Measurements from ENCODE around the gene GOLGA6D.
"Not testable (repeated sequence)": the region's sequence is repeated elsewhere in the genome, so short reads cannot be mapped to it uniquely, and the experiment has no call there.

Gene GOLGA6D, protein sequence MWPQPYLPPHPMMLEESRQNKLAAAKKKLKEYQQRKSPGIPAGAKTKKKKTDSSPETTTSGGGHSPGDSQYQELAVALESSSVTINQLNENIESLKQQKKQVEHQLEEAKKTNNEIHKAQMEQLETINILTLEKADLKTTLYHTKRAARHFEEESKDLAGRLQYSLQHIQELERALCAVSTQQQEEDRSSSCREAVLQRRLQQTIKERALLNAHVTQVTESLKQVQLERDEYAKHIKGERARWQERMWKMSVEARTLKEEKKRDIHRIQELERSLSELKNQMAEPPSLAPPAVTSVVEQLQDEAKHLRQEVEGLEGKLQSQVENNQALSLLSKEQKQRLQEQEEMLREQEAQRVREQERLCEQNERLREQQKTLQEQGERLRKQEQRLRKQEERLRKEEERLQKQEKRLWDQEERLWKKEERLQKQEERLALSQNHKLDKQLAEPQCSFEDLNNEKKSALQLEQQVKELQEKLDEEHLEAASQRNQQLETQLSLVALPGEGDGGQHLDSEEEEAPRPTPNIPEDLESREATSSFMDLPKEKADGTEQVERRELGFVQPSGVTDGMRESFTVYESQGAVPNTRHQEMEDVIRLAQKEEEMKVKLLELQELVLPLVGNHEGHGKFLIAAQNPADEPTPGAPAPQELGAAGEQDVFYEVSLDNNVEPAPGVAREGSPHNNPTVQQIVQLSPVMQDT

DNA sequence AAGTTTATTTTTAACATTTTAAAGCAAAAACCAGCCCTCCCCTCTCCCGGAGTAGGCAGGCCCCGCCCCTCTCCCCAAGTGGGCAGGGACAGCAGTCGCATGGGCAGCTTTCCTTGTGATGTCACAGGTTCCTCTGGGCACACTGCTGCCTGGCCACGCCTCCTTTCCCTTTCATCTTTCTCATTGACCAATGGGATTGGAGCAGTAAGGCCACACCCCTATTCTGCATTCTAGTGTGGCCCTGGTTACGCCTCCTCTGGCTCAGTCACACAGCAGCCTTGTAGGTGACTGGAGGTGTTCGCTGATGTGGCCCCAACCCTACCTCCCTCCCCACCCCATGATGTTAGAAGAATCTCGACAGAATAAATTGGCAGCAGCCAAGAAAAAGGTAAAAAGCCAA, at the start of gene GOLGA6D:
GOLGA6D (plus strand) TSS at position 264 of the 400 bp plus-strand sequence; CDS start at position 305, 41 bp downstream.
- H3K9me3 Mint-ChIP-seq, H3K4me1 Mint-ChIP-seq, H3K27me3 Mint-ChIP-seq, H3K27ac Mint-ChIP-seq, ATAC-seq, H3K36me3 Mint-ChIP-seq, H3K4me3 Mint-ChIP-seq: not testable (repeated sequence)

DNA sequence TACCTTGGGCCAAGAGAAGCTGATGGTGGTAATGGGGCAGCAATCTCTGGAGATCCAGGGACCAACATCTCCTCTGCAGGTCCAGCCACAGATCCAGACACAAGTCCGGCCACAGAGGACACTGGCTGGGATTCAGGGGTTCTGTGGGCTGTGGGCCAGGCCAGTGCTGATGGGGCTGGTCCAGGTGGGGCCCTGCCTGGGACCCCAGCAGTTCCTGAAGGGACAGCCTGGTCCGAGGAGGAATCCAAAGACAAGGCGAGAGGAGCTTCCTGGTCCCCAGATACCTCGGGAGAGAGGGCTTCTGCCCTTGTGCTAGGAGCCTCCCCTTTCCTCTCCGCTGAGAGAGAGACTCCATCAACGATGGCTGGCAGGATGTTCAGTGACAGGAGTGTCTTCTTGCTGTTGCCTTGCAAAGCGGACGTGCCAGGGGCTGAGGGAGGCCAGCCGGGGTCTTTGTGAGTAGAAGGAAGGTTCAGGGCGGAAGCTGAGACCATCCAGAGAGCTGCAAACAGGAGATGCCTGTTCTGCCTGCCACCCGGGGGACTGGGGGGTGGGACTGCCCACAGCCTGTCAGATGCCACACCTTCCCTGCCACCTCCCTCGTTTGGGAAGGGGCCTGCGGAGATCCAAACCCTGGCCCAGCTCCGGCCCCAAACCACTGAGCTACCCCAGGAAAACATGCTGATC, 49.0 kb upstream of the GOLGA6D start:
- Mint-ChIP-seq H3K4me1 (no peaks in the 10 kb centered on the region), H3K36me3 (no peaks in the 10 kb centered on the region), H3K27ac (no peak overlapping the region), H3K27me3 (peaks cover 76% of the 10 kb centered on the region), H3K9me3 (no peaks in the 10 kb centered on the region), H3K4me3 (no peak overlapping the region)
- ATAC-seq, result no peak

DNA sequence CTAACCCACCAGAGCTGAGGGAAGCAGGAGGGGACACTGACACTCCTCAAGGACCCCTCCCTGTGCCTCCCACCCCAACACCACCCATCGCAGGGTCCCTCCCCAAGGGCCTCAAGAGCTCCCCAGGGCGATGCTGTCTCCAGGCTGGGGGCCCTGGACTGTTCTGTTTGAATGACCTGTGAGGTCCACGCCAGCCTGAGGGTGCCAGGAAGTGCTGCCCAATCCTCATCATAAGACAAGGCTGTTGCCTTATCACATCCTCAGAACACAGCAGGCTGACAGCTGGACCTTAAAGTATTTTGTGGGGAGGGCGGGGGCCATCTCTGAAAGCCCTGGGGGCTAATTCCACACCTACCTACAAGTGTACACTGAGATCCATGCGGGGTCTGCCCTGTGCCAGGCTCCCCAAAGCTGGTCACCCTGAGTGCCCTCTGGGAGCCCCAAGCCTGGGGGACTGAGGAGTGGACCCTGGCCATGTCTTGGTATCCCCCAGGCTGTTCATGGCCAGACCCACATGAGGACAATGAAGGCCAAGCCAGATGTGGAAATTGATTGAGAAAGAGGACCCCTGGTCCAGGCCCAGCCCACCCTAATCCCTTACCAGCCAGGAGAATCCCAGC, 48.3 kb upstream of the GOLGA6D start:
- no peak for ATAC-seq
- Mint-ChIP-seq H3K9me3 (no peaks in the 10 kb centered on the region), H3K4me1 (no peaks in the 10 kb centered on the region), H3K27ac (no peak overlapping the region), H3K4me3 (no peak overlapping the region), H3K36me3 (no peaks in the 10 kb centered on the region), H3K27me3 (peaks cover 79% of the 10 kb centered on the region)

DNA sequence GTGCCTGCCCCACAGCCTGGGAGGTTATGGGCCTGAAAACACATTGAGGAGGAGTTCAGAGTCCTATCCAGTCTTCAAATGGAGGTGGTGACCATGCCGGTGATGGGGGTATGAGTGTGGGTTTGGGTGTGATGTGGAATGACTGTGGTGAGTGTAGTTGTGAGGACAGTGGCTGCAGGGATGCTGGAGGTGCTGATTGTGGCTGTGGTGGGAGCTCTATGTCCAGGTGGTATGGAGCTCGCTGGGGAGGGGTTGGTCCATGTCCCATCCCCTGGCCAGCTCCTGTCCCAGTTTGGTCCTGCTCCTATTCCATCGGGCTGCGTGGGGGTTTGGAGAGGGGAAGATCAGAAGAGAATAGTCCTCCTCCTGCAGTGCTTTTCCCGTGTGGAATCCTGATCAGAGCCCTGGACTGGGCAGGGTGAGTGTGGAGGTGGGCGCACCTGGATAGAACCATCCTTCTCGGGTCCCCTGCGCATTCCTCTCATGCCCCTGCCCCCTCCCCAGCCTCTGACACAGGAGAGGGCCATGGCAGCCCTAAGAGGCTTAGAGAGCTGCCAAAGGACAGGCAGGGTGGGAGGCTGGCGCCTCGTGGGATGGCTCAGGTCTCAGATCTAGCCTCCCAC, 47.5 kb upstream of the GOLGA6D start:
- H3K27ac Mint-ChIP-seq, result no peak overlapping the region
- H3K4me3 Mint-ChIP-seq, result no peak overlapping the region
- H3K27me3 Mint-ChIP-seq, result peaks cover 78% of the 10 kb centered on the region
- no peak for ATAC-seq
- no peaks in the 10 kb centered on the region for H3K4me1 Mint-ChIP-seq
- H3K36me3 Mint-ChIP-seq, result no peaks in the 10 kb centered on the region
- no peaks in the 10 kb centered on the region for H3K9me3 Mint-ChIP-seq

DNA sequence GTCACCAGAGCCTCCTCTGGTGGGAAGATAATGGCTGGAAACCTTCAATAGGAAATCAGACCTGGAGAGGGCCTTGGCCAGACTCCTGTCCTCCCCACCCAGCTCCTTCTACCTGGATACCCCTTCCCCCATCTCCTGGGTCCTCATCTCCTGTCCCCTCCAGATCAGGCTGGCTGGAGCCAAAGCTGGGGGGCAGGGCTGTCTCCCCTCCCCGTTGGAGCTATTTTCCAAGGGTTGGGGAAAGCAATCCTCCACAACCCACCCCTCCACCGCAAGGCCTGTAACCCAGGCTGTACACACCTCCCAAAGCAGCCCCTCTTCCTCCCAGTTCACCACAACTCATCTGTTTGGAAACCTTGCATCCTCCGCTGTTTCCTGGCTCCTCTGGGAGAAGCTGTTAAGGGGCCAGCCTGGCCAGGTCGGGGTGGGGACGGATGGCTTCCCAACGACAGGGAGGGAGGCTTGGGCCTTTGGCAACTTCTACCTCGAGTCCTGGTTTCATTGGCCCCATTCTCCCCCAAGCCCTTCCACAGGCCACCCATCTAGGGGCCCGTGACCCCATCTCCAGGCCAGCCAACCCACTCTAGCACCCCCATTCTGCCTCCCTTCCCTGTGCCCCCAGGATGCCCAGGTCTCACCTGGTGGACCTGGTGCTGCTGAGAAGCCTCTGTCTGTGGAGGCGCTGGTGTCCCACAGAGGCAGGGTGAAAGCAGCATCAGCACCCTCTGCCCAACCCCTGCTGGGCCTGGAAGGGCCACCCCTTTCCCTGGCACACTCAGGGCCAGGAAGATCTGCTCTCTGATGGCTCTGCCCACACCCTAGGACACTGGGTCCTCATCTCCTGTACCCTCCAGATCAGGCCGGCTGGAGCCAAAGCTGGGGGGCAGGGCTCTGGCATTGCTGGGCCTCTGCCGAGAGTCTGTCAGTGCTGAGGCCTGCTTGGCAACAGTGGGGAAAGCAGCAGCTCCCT, 46.6 kb upstream of the GOLGA6D start:
- no peaks in the 10 kb centered on the region for H3K36me3 Mint-ChIP-seq
- no peak overlapping the region for H3K27ac Mint-ChIP-seq
- H3K27me3 Mint-ChIP-seq, result peaks cover 74% of the 10 kb centered on the region
- no peaks in the 10 kb centered on the region for H3K9me3 Mint-ChIP-seq
- no peak overlapping the region for H3K4me3 Mint-ChIP-seq
- no peaks in the 10 kb centered on the region for H3K4me1 Mint-ChIP-seq
- ATAC-seq, result no peak

DNA sequence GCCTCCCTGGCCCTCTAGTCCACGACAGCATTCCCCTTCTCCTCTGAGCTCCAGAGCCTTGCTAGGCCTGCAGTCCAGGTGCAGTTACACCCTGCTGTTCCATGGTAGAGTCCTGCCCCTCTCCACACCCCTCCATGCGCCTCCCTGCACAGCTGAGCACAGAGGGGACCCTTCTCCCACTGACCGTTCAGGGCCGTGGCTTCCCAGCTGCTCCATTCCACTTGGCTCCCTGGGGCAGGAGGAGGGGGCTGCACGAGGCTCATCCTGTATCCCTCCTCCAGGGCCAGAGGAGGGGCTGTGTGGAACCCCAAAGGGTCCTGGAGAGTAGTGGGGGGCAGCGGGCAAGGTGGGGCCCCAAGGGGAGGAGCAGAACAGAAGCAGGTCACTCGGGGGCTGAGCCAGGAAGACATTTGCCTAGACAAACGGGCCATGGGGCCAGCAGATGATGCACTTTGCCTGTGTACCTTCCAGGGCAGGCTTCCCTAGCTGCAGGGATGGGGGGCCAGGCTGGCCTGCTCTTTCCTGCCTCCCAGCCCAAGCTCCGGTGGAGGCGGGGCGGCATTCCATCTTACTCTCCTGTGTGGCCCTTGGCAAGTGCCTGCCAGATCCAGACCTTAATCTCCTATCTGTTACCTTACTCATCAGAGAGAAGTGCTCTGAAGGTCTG, 45.2 kb upstream of the GOLGA6D start:
- ATAC-seq, result no peak
- Mint-ChIP-seq H3K27ac (no peak overlapping the region), H3K4me1 (no peaks in the 10 kb centered on the region), H3K27me3 (peaks cover 70% of the 10 kb centered on the region), H3K9me3 (no peaks in the 10 kb centered on the region), H3K36me3 (no peaks in the 10 kb centered on the region), H3K4me3 (no peak overlapping the region)

DNA sequence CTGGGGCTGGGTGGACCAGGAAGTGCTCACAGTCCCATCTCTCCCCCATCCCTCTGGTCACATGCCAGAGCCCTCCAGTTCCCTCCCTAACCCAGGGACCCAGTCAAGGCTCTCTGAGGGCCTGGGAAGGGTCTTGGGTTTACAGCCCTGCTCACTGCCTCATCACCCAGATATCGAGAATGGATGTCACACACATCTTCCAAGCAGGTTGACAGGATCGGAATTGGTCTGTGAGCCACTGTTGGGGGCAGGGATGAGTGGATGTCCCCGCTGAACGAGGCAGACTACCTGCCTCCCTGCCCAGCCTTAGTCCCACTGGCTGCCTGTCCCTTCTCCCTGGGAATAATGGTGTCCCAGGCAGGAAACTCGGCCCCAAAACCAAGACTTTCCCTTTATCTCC, 44.5 kb upstream of the GOLGA6D start:
- H3K4me1 Mint-ChIP-seq, result no peaks in the 10 kb centered on the region
- no peaks in the 10 kb centered on the region for H3K36me3 Mint-ChIP-seq
- no peak overlapping the region for H3K27ac Mint-ChIP-seq
- H3K27me3 Mint-ChIP-seq, result peaks cover 64% of the 10 kb centered on the region
- no peak for ATAC-seq
- H3K4me3 Mint-ChIP-seq, result no peak overlapping the region
- no peaks in the 10 kb centered on the region for H3K9me3 Mint-ChIP-seq

DNA sequence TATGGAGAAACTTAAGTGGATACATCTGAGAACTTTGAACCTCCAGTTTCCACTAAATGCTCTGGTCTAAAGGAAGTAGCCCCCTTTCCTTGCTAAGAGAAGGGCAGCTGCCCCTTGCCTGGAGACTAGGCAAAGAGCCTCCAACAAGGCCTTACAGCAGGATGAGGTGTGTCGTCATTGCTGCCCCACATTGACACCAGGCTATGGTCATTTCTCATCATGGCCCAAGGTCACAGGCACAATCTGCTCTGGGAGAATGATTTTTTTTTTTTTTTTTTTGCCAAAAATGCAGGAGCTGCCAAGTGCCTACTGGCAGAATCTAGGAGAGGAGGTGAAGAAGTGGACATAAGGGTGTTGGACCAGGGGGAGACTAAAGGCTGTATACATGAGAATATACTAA, 36.9 kb upstream of the GOLGA6D start:
- H3K4me1 Mint-ChIP-seq, H3K9me3 Mint-ChIP-seq, H3K4me3 Mint-ChIP-seq, ATAC-seq, H3K36me3 Mint-ChIP-seq, H3K27ac Mint-ChIP-seq: not testable (repeated sequence)
- peaks cover 44% of the 10 kb centered on the region for H3K27me3 Mint-ChIP-seq

DNA sequence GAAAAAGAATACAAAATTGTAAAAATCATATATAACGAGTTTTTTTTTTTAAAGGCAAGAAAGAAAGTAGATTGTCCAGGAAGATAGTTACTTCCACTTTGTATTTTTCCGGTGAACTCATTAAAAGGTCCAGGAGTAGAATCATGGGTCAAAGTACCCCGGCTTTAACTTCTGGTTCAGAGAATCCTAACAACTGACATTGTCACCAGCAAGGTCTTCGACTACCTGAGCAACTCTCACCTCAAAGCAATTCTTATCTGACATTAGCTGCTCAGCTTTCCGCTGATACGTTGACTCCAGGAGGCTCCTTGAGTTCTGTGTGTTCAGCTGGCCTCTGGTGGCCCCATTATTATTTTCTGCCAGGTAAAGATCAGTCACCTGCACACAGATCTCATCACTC, 33.6 kb upstream of the GOLGA6D start:
- not testable (repeated sequence) for H3K4me3 Mint-ChIP-seq, ATAC-seq, H3K36me3 Mint-ChIP-seq, H3K4me1 Mint-ChIP-seq, H3K27ac Mint-ChIP-seq, H3K9me3 Mint-ChIP-seq
- peaks cover 50% of the 10 kb centered on the region for H3K27me3 Mint-ChIP-seq

DNA sequence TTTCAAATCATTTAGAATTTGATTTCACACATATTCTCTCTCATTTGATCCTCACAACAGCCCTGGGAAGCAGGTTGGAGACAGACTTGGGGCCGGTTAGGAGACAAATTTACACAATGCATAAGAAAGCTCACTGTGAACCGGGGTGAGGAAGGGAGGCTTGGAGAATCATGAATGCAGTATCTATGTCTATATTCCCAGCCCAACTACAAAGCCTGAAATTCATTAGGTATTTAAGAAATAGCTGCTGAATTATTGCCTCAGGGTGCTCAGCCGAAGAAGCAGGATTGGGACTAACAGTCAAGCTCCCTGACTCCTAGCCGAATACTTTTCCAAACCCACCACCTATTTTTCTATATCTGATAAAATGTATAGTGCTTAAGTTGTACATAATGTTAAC, 32.9 kb upstream of the GOLGA6D start:
- Mint-ChIP-seq H3K9me3 (no peaks in the 10 kb centered on the region), H3K27me3 (peaks cover 49% of the 10 kb centered on the region), H3K4me1 (no peaks in the 10 kb centered on the region), H3K36me3 (no peaks in the 10 kb centered on the region), H3K27ac (no peak overlapping the region), H3K4me3 (no peak overlapping the region)
- no peak for ATAC-seq

DNA sequence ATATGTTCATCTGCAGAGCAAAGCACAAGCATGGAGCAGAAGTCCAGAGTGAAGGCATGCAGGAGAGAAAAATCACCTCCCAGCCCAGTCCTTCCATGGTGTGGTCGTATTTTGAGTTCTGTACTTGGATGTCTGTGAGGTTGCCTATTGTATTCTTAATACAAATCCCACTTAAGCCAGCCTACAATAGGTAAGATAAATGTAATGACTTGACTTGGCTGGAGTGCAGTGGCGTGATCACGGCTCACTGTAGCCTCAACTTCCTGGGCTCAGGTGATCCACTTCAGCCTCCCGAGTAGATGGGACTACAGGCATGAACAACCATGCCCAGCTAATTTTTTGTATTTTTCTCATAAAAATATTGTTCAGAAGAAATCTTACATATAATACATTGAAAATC, 31.3 kb upstream of the GOLGA6D start:
- ATAC-seq, H3K4me3 Mint-ChIP-seq, H3K9me3 Mint-ChIP-seq, H3K4me1 Mint-ChIP-seq, H3K36me3 Mint-ChIP-seq, H3K27ac Mint-ChIP-seq: not testable (repeated sequence)
- H3K27me3 Mint-ChIP-seq, result peaks cover 33% of the 10 kb centered on the region

DNA sequence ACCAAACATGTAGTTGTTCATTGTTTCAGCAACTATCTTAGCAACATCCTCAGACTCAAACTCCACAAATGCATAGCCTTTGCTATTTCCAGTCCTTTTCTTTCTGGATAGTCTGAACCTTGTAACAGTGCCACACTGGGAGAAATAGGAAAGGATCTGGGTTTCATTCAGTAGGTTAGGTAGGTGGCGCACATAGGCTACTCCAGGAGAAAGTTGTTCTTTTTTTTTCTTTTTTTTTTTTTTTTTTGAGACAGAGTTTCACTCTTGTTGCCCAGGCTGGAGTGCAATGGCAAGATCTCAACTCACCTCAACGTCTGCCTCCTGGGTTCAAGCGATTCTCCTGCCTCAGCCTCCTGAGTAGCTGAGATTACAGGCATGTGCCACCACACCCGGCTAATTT, 30.4 kb upstream of the GOLGA6D start:
- not testable (repeated sequence) for H3K27ac Mint-ChIP-seq, H3K36me3 Mint-ChIP-seq, H3K4me1 Mint-ChIP-seq, H3K4me3 Mint-ChIP-seq, ATAC-seq, H3K9me3 Mint-ChIP-seq
- H3K27me3 Mint-ChIP-seq, result peaks cover 32% of the 10 kb centered on the region

DNA sequence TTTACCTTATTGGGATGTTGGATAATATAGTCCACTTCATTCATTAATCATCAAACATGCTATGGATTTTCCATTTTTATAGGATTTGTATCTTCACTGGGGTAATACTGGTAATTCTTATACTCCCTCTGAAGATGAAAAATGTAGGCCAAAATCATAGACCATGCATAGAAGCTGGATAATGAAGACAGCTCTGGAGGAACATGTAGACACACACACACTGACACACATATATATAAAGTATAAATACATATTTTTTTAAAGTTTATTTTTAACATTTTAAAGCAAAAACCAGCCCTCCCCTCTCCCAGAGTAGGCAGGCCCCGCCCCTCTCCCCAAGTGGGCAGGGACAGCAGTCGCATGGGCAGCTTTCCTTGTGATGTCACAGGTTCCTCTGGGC, 24.6 kb upstream of the GOLGA6D start, which contains the start of gene GOLGA6C:
GOLGA6C (plus strand) TSS at position 301 of the 400 bp plus-strand sequence. CDS start 265 bp downstream, outside the sequence.
- not testable (repeated sequence) for H3K4me3 Mint-ChIP-seq, H3K36me3 Mint-ChIP-seq

More for the DNA sequence above, 24.6 kb upstream of the GOLGA6D start, which contains the start of gene GOLGA6C:
- H3K27me3 Mint-ChIP-seq, H3K27ac Mint-ChIP-seq, H3K9me3 Mint-ChIP-seq, ATAC-seq, H3K4me1 Mint-ChIP-seq: not testable (repeated sequence)

Data from stimulated activated memory B cell treated with anti-CD40 and anti-IgM and Interleukin-4, amounts not matched to agents 10 μg/mL and 1 μg/mL and 100 μg/mL, for 72 hours (primary cell).